GM12891 (cell line): ENCODE measurements around the gene LRRC27.
"Not testable (repeated sequence)": the region's sequence is repeated elsewhere in the genome, so short reads cannot be mapped to it uniquely, and the experiment has no call there.

Experiments used
- POLR2A ChIP-seq: IDR thresholded peaks from 2 replicates; pipeline ENCODE4 v1.6.1; 2011; ENCODE audit warnings: low read depth, low read length, control low read depth
- POLR2AphosphoS5 ChIP-seq: IDR thresholded peaks from 2 replicates; pipeline ENCODE4 v1.6.1; 2011; ENCODE audit warnings: low read depth, low read length, control low read depth
- SPI1 ChIP-seq: IDR thresholded peaks from 2 replicates; pipeline ENCODE4 v1.6.1; 2011; ENCODE audit warnings: low read depth, low read length, control low read depth
- TAF1 ChIP-seq: IDR thresholded peaks from 2 replicates; pipeline ENCODE4 v1.6.1; 2011; ENCODE audit warnings: low read depth, low read length, control low read depth

DNA sequence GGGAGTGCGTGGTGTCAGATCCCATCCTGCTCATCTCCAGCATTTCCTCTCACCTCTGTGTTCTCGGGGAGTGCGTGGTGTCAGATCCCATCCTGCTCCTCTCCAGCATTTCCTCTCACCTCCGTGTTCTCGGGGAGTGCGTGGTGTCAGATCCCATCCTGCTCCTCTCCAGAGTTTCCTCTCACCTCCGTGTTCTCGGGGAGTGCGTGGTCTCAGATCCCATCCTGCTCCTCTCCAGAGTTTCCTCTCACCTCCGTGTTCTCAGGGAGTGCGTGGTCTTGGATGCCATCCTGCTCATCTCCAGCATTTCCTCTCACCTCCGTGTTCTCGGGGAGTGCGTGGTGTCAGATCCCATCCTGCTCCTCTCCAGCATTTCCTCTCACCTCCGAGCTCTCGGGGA is 47.0 kb downstream of the LRRC27 start:
- not testable (repeated sequence) for TF ChIP-seq SPI1, POLR2A, TAF1, POLR2AphosphoS5
